Measurements from ENCODE around the gene ATP11C.
"Not testable (repeated sequence)": the region's sequence is repeated elsewhere in the genome, so short reads cannot be mapped to it uniquely, and the experiment has no call there.

The ATP11C gene

GRCh38 chrX:139692908-139693307 is 239.9 kb downstream of the ATP11C start:
- no peak for DNase-seq

GRCh38 chrX:139692506-139692849 is 240.4 kb downstream of the ATP11C start:
- DNase-seq, result no peak

- no peak for DNase-seq
Measured at GRCh38 chrX:139691843-139692505, 240.9 kb downstream of the ATP11C start.

GRCh38 chrX:139691493-139691842 is 241.4 kb downstream of the ATP11C start:
- no peak for DNase-seq

- DNase-seq, result not testable (repeated sequence)
Measured at GRCh38 chrX:139685175-139685574, 247.7 kb downstream of the ATP11C start.

GRCh38 chrX:139680356-139680755 is 252.5 kb downstream of the ATP11C start:
- peak; percentile 11 for DNase-seq
